Ectodermal cell (in vitro differentiated cells): ENCODE data around the gene SCLY.

Source experiments
- H3K27ac ChIP-seq: 2 replicates; pipeline ENCODE4 v1.7.0; 2013; ENCODE audit warnings: mild to moderate bottlenecking, low read depth, low read length; ENCODE audit not compliant: insufficient read depth, poor library complexity, severe bottlenecking
- H3K27me3 ChIP-seq: 2 replicates; pipeline ENCODE4 v1.7.0; 2013; ENCODE audit warnings: mild to moderate bottlenecking, low read length; ENCODE audit not compliant: insufficient read depth, control insufficient read depth, poor library complexity, severe bottlenecking
- H3K36me3 ChIP-seq: one replicate; pipeline ENCODE4 v1.7.0; 2013; ENCODE audit warnings: low read length; ENCODE audit not compliant: control insufficient read depth, insufficient read depth
- H3K4me1 ChIP-seq: one replicate; pipeline ENCODE4 v1.7.0; 2013; ENCODE audit warnings: low read length; ENCODE audit not compliant: control insufficient read depth, insufficient read depth
- H3K4me3 ChIP-seq: 2 replicates; pipeline ENCODE4 v1.7.0; 2013; ENCODE audit warnings: low read depth, low read length, control low read depth; ENCODE audit not compliant: insufficient read depth
- H3K9me3 ChIP-seq: 2 replicates; pipeline ENCODE4 v1.7.0; 2013; ENCODE audit warnings: mild to moderate bottlenecking, low read length, moderate library complexity; ENCODE audit not compliant: control insufficient read depth
- whole genome bisulfite sequencing, 2 experiments: methylation state at CpG; one replicate each; pipeline ENCODE4 v1.1.7; 2013; ENCODE audit warnings: missing lambda C conversion rate in 2 of 2; 5-methylcytosine and 5-hydroxymethylcytosine counted together

Gene SCLY

DNA sequence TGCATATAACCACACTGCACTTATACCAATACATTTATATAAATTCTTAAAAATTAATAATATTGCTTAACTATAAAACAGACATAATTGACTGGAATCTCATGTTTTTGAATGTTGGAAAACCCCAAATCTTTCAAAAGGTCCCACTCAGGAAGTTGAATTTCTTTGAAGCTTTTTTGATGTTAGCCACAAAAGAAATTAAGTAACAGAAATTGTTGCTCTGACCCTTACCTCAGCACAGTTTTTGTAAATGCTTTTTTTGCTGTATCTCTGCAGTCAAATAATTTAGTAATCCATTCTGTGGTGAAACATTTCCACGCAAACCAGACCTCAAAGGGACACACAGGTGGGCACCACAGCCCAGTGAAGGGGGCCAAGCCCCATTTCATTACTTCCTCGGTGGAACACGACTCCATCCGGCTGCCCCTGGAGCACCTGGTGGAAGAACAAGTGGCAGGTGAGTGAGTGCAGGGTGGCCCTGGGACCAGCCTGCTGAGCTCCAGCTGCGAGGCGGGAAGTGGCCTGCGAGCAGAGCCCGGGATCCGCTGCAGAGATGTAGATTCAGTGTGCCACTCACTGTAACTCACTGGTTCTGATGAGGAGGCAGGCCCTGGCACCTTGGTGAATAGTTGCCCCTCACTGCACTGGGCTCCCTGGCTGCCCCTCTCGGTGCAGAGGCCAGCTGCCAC, 8.4 kb downstream of the SCLY start:
- peaks cover 45% of the 10 kb centered on the region for H3K36me3 ChIP-seq

DNA sequence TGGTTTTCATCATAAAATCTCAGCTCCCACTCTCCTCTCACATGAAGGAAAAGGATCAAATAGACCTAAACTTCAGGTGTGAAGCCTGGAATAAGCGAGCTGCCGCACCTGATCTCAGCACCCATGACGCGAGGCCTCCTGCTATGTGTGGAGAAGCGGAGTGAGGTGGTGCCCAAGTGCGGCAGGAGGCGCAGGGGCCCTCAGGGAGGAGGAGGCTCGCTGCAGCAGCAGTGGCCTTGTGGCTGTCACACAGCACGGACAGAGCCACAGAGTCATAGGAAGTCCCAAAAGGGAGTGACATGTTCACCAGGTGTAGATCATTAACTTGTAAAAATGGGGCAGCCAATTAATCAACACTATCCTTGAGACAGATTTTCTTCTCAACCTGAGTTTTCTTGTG, 9.1 kb downstream of the SCLY start:
- H3K27ac ChIP-seq: no peak overlapping the region
- H3K9me3 ChIP-seq: no peaks in the 10 kb centered on the region
- WGBS, 2 experiments: 96% methylated on average over 9 of the region's 9 CpGs
- no peak overlapping the region for H3K4me3 ChIP-seq
- H3K4me1 ChIP-seq: no peaks in the 10 kb centered on the region
- no peaks in the 10 kb centered on the region for H3K27me3 ChIP-seq
- H3K36me3 ChIP-seq: peaks cover 45% of the 10 kb centered on the region

More for the DNA sequence above, 8.4 kb downstream of the SCLY start:
- 95 to 98% methylated on average over 10 of the region's 10 CpGs for WGBS, 2 experiments
- H3K4me1 ChIP-seq: no peaks in the 10 kb centered on the region
- H3K4me3 ChIP-seq: no peak overlapping the region
- H3K27me3 ChIP-seq: no peaks in the 10 kb centered on the region
- H3K27ac ChIP-seq: no peak overlapping the region
- no peaks in the 10 kb centered on the region for H3K9me3 ChIP-seq

DNA sequence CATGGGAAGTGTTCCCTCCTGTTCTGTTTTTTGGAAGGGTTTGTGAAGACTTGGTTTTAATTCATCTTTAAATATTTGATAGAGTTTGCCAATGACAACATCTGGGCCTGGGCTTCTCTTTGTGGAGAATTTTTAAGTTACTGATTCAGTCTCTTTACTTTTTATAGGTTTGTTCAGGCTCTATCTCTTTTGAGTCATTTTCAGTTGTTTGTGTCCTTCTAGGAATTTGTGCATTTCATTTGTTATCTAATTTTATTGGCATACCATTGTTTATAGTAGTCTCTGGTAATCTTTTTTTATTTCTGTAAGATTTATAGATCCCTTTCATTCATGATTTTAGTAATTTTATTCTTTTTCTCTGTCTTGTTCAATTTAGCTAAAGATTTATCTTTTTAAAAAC, 14.6 kb downstream of the SCLY start:
- Histone ChIP-seq H3K4me1 (no peaks in the 10 kb centered on the region), H3K36me3 (peaks cover 23% of the 10 kb centered on the region), H3K27me3 (no peaks in the 10 kb centered on the region), H3K9me3 (no peaks in the 10 kb centered on the region), H3K27ac (no peak overlapping the region), H3K4me3 (no peak overlapping the region)

DNA sequence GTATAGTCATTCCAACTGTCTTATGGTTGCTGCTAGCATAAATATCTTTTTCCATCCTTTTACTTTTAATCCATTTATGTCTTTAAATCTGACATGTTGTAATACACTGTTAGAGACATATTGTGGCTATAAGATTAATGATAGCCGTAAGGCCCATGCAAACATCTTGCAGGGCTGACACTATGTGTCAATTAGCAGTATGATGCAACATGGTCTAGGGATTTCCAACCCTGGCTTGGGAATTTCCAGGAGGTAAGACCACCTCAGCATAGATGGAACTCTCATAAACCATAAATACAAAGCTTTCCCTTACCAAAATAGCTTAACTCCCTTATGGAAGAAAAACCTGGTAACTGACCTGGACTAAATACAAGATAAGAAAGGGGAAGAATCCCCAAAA, 16.5 kb downstream of the SCLY start:
- 95% methylated on average over 1 of the region's 1 CpG for WGBS, 2 experiments
- Histone ChIP-seq H3K27ac (no peak overlapping the region), H3K4me3 (no peak overlapping the region), H3K36me3 (peaks cover 11% of the 10 kb centered on the region), H3K4me1 (no peaks in the 10 kb centered on the region), H3K27me3 (no peaks in the 10 kb centered on the region), H3K9me3 (no peaks in the 10 kb centered on the region)

DNA sequence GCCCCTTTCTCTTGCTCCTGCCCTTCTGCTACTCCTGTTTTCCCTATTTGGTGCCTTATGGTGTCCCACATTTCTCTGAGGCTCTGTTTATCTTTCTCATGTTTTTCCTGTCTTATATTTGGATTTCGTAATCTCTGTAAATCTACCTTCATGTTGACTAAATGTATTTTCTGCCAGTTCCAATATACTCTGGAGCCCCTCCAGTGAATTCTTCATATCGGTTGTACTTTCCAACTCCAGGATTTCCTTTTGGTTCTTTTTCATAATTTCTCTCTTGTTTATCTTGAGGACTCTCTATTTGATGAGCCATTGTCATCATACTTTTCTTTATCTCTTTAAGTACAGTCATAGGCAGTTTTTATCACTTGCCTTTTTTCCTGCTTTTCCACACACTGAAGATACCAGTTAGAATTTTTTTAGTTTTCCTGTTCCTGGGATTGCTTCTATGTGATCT, 19.1 kb downstream of the SCLY start:
- Histone ChIP-seq H3K27ac (no peak overlapping the region), H3K36me3 (peaks cover 29% of the 10 kb centered on the region), H3K27me3 (no peaks in the 10 kb centered on the region), H3K4me1 (no peaks in the 10 kb centered on the region), H3K9me3 (no peaks in the 10 kb centered on the region), H3K4me3 (no peak overlapping the region)
- 95 to 97% methylated on average over 2 of the region's 2 CpGs for WGBS, 2 experiments

DNA sequence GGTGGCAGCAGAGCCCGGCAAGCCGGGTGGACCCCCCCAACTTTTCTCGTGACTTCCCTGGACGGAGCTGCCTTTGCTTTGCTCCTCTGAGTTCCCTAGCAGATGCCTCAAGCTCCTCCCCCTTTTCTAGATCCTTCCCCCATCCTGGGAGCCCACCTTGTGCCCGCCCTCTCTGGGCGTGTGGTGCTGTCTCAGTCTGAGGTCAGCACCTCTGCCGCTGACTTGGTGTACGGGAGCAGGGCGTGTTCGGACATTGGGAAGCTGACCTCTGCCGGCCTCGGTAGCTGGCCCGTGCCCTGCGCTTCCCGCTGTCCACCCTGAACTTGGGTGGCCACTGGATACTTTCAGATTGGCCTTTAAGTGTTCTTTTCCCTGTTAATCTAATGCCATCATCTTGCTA, 19.7 kb downstream of the SCLY start:
- H3K36me3 ChIP-seq: peaks cover 34% of the 10 kb centered on the region
- H3K9me3 ChIP-seq: no peaks in the 10 kb centered on the region
- H3K27me3 ChIP-seq: no peaks in the 10 kb centered on the region
- no peak overlapping the region for H3K27ac ChIP-seq
- no peaks in the 10 kb centered on the region for H3K4me1 ChIP-seq
- WGBS, 2 experiments: 94 to 95% methylated on average over 15 of the region's 15 CpGs
- H3K4me3 ChIP-seq: no peak overlapping the region

DNA sequence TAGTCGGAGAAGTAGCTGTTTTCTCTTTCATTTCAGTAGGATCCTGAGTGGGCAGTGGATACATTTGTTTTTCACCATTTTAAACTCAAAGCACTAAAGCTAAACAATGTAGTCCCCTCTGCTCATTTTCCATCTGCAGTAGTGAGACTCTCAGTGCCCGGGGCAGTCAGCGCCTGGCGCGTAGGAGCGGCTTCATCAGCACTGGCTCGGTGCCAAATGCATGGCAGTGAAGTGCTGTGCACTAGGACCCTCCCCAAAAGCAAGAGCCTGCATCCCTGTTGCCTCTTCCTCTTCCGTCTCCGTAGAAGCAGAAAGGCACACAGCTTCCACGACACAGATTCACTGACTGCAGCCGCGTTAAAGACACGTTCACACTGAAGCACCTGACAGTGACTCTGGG, 20.3 kb downstream of the SCLY start:
- Histone ChIP-seq H3K36me3 (peaks cover 40% of the 10 kb centered on the region), H3K4me3 (no peak overlapping the region), H3K9me3 (no peaks in the 10 kb centered on the region), H3K27me3 (no peaks in the 10 kb centered on the region), H3K27ac (no peak overlapping the region), H3K4me1 (no peaks in the 10 kb centered on the region)
- WGBS, 2 experiments: 93 to 97% methylated on average over 13 of the region's 13 CpGs

DNA sequence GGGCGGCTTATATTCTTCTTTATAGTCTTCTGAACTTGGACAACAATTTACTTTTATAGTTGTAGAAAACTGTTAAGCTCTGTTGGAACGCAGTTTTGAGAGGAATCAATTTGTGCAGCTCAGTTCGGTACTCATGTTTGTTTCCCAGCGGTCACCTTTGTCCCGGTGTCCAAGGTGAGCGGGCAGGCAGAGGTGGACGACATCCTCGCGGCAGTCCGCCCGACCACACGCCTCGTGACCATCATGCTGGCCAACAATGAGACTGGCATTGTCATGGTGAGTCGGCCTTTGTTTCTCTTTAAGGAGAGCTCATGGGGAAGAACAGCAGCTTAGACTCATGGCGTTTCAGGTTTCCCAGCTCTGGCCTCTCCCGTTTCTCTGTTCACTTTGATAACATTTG, 20.8 kb downstream of the SCLY start:
- WGBS, 2 experiments: 94 to 95% methylated on average over 16 of the region's 16 CpGs
- H3K9me3 ChIP-seq: no peaks in the 10 kb centered on the region

DNA sequence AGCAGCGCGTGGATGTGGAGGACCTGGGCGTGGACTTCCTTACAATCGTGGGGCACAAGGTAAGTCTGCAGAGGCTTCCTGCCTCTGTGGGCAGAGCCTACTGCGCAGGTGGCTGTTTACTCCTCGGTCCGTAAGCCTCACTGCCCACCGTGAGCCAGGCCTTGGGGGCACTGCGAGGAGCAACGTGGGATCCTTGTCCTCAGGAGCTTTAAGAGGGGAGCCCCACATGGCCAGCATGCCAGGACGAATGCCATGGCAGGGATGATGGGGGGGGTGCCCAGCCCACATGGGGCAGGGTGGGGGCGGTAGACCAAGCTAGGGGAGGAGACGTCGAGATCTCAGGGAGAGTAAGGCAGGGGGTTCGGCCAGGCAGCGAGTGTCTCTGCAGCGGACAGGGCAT, 21.4 kb downstream of the SCLY start:
- Histone ChIP-seq H3K27ac (no peak overlapping the region), H3K4me1 (no peaks in the 10 kb centered on the region), H3K4me3 (no peak overlapping the region), H3K9me3 (no peaks in the 10 kb centered on the region), H3K27me3 (no peaks in the 10 kb centered on the region), H3K36me3 (peaks cover 40% of the 10 kb centered on the region)
- 95% methylated on average over 17 of the region's 17 CpGs for WGBS, 2 experiments

More for the DNA sequence above, 20.8 kb downstream of the SCLY start:
- Histone ChIP-seq H3K4me3 (no peak overlapping the region), H3K27ac (no peak overlapping the region), H3K36me3 (peaks cover 40% of the 10 kb centered on the region), H3K27me3 (no peaks in the 10 kb centered on the region), H3K4me1 (no peaks in the 10 kb centered on the region)

DNA sequence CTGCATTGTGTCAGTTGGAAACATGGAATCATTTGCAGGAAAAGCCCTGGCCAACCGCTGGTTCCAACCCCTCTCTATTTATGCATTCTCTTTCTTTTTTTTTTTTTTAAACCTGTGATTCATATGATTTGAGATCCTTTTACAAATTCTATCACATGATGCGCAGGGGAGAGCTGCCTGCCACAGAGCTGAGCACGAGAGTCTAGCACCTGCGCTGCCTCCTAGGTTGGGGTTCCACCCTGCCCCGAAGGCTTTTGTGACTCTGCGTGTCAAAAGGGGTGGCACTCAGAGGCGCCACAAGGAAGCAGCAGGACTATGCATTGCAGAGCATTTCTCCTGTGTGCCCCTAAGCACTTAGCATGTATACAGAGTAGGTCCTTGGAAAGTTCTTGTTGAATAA, 22.0 kb downstream of the SCLY start:
- no peak overlapping the region for H3K27ac ChIP-seq
- H3K4me1 ChIP-seq: no peaks in the 10 kb centered on the region
- 80 to 85% methylated on average over 7 of the region's 7 CpGs for WGBS, 2 experiments
- H3K4me3 ChIP-seq: no peak overlapping the region
- peaks cover 40% of the 10 kb centered on the region for H3K36me3 ChIP-seq
- no peaks in the 10 kb centered on the region for H3K9me3 ChIP-seq
- no peaks in the 10 kb centered on the region for H3K27me3 ChIP-seq

DNA sequence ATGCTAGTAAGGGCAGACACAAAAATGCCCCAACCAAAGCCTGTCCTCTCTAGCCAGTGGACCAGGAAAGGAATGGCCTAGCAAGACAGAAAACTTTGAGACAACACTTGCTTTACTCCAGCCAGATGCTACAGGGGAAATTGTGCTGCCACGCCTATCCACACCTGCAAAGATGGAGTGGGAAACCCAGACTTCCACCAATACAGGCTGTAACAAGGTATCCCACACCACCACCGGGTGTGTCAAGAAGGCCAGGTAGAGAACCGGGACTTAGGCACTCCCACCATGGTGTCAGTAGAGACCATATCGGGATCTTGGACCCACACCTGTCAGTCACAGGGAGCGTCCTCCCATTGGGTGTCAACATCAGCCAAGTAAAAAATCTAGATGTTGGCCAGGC, 23.1 kb downstream of the SCLY start:
- no peak overlapping the region for H3K4me3 ChIP-seq
- H3K4me1 ChIP-seq: no peaks in the 10 kb centered on the region
- WGBS, 2 experiments: 73 to 77% methylated on average over 5 of the region's 5 CpGs
- H3K9me3 ChIP-seq: no peaks in the 10 kb centered on the region
- H3K27me3 ChIP-seq: no peaks in the 10 kb centered on the region
- peaks cover 39% of the 10 kb centered on the region for H3K36me3 ChIP-seq
- no peak overlapping the region for H3K27ac ChIP-seq
